Breast epithelium (tissue), 4 donors: ENCODE results near the gene CHD9. TPM values are rescaled to one million over a fixed set of nuclear protein-coding genes. Genes with fewer than 3 reads are reported as not detected.
"Not testable (repeated sequence)": the region's sequence is repeated elsewhere in the genome, so short reads cannot be mapped to it uniquely, and the experiment has no call there.

Experiments used
- DNase-seq, 2 donors: peaks; one replicate each; pipeline ENCODE4 v3.0.0-alpha.2; 2019; ENCODE audit warnings: low spot score in 2 of 2
- H3K27ac ChIP-seq, 2 donors: fragments of 200-600 bp; sonication (generic) in 1 of 2; one replicate each; pipeline ENCODE4 v1.5.1; 2016 to 2019; ENCODE audit warnings: mild to moderate bottlenecking in 1 of 2
- H3K27me3 ChIP-seq, 2 donors: fragments of 200-600 bp; sonication (generic) in 1 of 2; one replicate each; pipeline versions ENCODE4 v1.5.1 to v1.6.0; 2017 to 2019; ENCODE audit warnings: control low read depth in 1 of 2, mild to moderate bottlenecking in 1 of 2
- H3K36me3 ChIP-seq: fragments of 200-600 bp; one replicate; pipeline ENCODE4 v1.5.1; 2019
- H3K4me1 ChIP-seq, 2 donors: fragments of 200-600 bp; sonication (generic); one replicate each; pipeline ENCODE4 v1.5.1; 2016 to 2019; ENCODE audit warnings: control low read depth in 1 of 2
- H3K4me3 ChIP-seq, 3 donors: fragments of 200-600 bp; sonication (generic); 1 replicate in 2 of 3; 2 replicates in 1 of 3; pipeline ENCODE4 v1.5.1; 2016 to 2019; ENCODE audit warnings: mild to moderate bottlenecking in 3 of 3, moderate library complexity in 2 of 3
- H3K9me3 ChIP-seq, 2 donors: fragments of 200-600 bp; sonication (generic) in 1 of 2; one replicate each; pipeline ENCODE4 v1.5.1; 2016 to 2019; ENCODE audit warnings: control low read depth in 1 of 2
- CTCF ChIP-seq, 3 donors: fragments of 450-650 bp; IDR thresholded peaks; one replicate each; pipeline ENCODE4 v1.5.1; 2016 to 2017; ENCODE audit warnings: antibody characterized with exemption in 3 of 3, mild to moderate bottlenecking in 3 of 3, moderate library complexity in 3 of 3
- POLR2A ChIP-seq: fragments of 450-650 bp; IDR thresholded peaks from one replicate; pipeline ENCODE4 v1.6.1; 2016; ENCODE audit warnings: antibody characterized with exemption, mild to moderate bottlenecking, moderate library complexity
- POLR2AphosphoS5 ChIP-seq, 3 donors: sonication (generic); formaldehyde crosslinking; IDR thresholded peaks; one replicate each; pipeline ENCODE4 v1.6.1; 2017; ENCODE audit warnings: antibody characterized with exemption in 3 of 3
- intact Hi-C: fragments of 100-400 bp; cut with DNase I; formaldehyde crosslinking; loops from one replicate; pipeline ENCODE4 v1.15.1; 2023; ENCODE audit warnings: low total_unique reads
- total RNA-seq, 3 donors: library from RNA; depleted of rRNA; stranded (reverse); fragments of >200 nt; gene quantifications; one replicate each; pipeline ENCODE4 v1.1.0, GENCODE V29; 2016

The CHD9 gene
- total RNA-seq, 3 donors from 2014 or later, result 93.8 to 160 (median 158) TPM

- no peaks in the 10 kb centered on the region for H3K4me1 ChIP-seq
- no peaks in the 10 kb centered on the region for H3K9me3 ChIP-seq
- peaks cover 6% of the 10 kb centered on the region for H3K36me3 ChIP-seq
- H3K4me3 ChIP-seq, result no peak overlapping the region
- DNase-seq, result no peak
- no peaks in the 10 kb centered on the region for H3K27me3 ChIP-seq
- no peak for TF ChIP-seq POLR2AphosphoS5 (IDR thresholded peaks at IDR 0.05)
- TF ChIP-seq CTCF (IDR thresholded peaks at IDR 0.05), result no peak
- no peak overlapping the region for H3K27ac ChIP-seq
- intact Hi-C loops, result loop anchor here (5.0 kb wide), 1 partner anchor 1588 kb away; no protein-coding TSS in a partner anchor
Measured at GRCh38 chr16:53323924-53324323, 269.1 kb downstream of the CHD9 start.

DNA sequence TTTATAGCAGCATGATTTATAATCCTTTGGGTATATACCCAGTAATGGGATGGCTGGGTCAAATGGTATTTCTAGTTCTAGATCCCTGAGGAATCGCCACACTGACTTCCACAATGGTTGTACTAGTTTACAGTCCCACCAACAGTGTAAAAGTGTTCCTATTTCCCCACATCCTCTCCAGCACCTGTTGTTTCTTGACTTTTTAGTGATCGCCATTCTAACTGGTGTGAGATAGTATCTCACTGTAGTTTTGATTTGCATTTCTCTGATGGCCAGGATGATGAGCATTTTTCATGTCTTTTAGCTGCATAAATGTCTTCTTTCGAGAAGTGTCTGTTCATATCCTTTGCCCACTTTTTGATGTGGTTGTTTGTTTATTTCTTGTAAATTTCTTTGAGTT, 276.2 kb downstream of the CHD9 start:
- H3K4me1 ChIP-seq, H3K36me3 ChIP-seq, H3K27ac ChIP-seq, H3K9me3 ChIP-seq, DNase-seq, H3K4me3 ChIP-seq, intact Hi-C loops, H3K27me3 ChIP-seq: not testable (repeated sequence)

DNA sequence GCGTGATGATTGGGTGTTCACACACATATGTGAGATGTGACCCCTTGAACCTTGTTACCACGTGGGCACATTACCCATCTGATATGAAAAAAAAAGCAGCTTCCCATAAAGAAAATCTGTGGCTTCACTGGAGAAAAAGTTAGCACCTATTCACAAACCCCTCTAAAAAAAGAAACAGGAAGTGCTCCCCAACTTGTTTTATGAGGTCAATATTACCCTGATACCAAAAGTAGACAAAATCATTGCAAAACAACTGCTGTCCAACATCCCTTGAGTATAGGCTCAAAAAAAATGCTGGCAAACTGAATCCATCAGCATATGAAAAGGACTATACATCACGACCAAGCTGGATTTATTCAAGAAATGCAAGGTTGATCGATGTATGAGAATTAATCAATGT, 279.8 kb downstream of the CHD9 start:
- intact Hi-C loops, result no loop called here
- DNase-seq, result no peak
- no peaks in the 10 kb centered on the region for H3K9me3 ChIP-seq
- no peaks in the 10 kb centered on the region for H3K27me3 ChIP-seq
- no peaks in the 10 kb centered on the region for H3K4me1 ChIP-seq
- H3K4me3 ChIP-seq, result no peak overlapping the region
- no peaks in the 10 kb centered on the region for H3K36me3 ChIP-seq
- H3K27ac ChIP-seq, result no peak overlapping the region
- TF ChIP-seq POLR2AphosphoS5 (IDR thresholded peaks at IDR 0.05) (no peak), CTCF (IDR thresholded peaks at IDR 0.05) (no peak), POLR2A (no peak)

GRCh38 chr16:53337294-53337693, 282.5 kb downstream of the CHD9 start:
- intact Hi-C loops, result no loop called here
- H3K36me3 ChIP-seq, result no peaks in the 10 kb centered on the region
- TF ChIP-seq CTCF (IDR thresholded peaks at IDR 0.05), result no peak
- TF ChIP-seq POLR2A, result no peak
- TF ChIP-seq POLR2AphosphoS5 (IDR thresholded peaks at IDR 0.05), result no peak
- H3K27me3 ChIP-seq, result no peaks in the 10 kb centered on the region
- H3K9me3 ChIP-seq, result no peaks in the 10 kb centered on the region
- no peak overlapping the region for H3K27ac ChIP-seq
- no peak overlapping the region for H3K4me3 ChIP-seq
- DNase-seq, result no peak
- no peaks in the 10 kb centered on the region for H3K4me1 ChIP-seq

DNA sequence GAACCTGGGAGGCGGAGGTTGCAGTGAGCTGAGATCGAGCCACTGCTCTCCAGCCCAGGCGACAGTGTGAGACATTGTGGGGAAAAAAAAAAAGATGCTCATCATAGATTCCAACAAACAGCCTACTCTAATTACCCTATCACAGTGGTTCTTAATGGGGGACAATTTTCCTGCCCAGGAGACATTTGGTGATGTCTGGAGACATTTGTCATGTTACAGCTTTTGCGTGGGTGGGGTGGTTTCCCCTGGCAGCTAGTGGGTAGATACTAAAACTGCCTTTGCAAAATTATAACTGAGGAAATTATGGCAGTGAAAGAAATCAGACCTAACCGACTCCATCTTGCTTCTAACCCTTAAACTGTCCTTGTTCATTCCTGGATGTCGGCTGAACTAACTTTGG, 287.0 kb downstream of the CHD9 start:
- Histone ChIP-seq H3K4me3 (no peak overlapping the region), H3K4me1 (no peaks in the 10 kb centered on the region), H3K36me3 (no peaks in the 10 kb centered on the region), H3K9me3 (no peaks in the 10 kb centered on the region), H3K27ac (no peak overlapping the region), H3K27me3 (no peaks in the 10 kb centered on the region)
- TF ChIP-seq CTCF (IDR thresholded peaks at IDR 0.05) (no peak), POLR2AphosphoS5 (IDR thresholded peaks at IDR 0.05) (no peak), POLR2A (no peak)
- intact Hi-C loops, result no loop called here
- DNase-seq, result no peak

- intact Hi-C loops, result no loop called here
- Histone ChIP-seq H3K27me3 (peaks cover 0 to 3% of the 10 kb centered on the region in 2 donors), H3K4me1 (no peaks in the 10 kb centered on the region), H3K9me3 (peaks cover 2 to 3% of the 10 kb centered on the region in 2 donors), H3K36me3 (no peaks in the 10 kb centered on the region), H3K4me3 (no peak overlapping the region), H3K27ac (no peak overlapping the region)
- no peak for DNase-seq
- no peak for TF ChIP-seq POLR2AphosphoS5 (IDR thresholded peaks at IDR 0.05)
- TF ChIP-seq CTCF (IDR thresholded peaks at IDR 0.05), result no peak
Measured at GRCh38 chr16:53355064-53355463, 300.3 kb downstream of the CHD9 start.
